ENCODE measurements around the gene SMYD3. TPM values are rescaled to one million over a fixed set of nuclear protein-coding genes. Genes with fewer than 3 reads are reported as not detected.

SMYD3 gene
- total RNA-seq, 2 experiments from 2014 or later, result 22.6 to 24.6 TPM

DNA sequence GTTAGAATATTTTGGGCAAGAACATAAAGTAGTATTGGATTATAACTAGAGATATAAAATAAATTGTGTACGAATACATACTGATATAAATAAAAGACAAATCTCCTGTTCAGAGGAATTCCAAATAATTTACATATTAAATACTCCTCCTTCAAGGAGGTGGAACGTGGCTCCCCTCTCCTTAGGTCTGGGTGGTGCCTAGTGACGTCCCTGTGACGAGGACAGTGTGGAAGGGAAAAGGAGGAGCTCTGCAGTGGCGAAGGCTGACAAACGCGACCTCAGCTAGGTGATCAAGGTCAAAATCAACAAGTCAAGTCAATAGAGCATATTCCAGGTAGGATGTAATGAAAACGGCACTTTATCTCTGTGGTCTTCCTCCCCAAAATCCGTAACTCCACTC is 310.0 kb downstream of the SMYD3 start:
- no peaks in the 10 kb centered on the region for H3K36me3 Mint-ChIP-seq (ENCODE audit: low read depth)
- no peaks in the 10 kb centered on the region for H3K4me1 Mint-ChIP-seq (ENCODE audit: low read depth)
- DNase-seq (no peak), ATAC-seq (no peak)
- H3K27ac Mint-ChIP-seq, result no peak overlapping the region
- ChIA-PET CTCF (no interaction called here), POLR2A (no interaction called here)
- no peak for TF ChIP-seq CTCF (IDR thresholded peaks at IDR 0.05)
- no peak overlapping the region for H3K4me3 Mint-ChIP-seq
- H3K9me3 Mint-ChIP-seq, result no peaks in the 10 kb centered on the region
- no peaks in the 10 kb centered on the region for H3K27me3 Mint-ChIP-seq
- intact Hi-C loops (cut with micrococcal nuclease), result no loop called here

DNA sequence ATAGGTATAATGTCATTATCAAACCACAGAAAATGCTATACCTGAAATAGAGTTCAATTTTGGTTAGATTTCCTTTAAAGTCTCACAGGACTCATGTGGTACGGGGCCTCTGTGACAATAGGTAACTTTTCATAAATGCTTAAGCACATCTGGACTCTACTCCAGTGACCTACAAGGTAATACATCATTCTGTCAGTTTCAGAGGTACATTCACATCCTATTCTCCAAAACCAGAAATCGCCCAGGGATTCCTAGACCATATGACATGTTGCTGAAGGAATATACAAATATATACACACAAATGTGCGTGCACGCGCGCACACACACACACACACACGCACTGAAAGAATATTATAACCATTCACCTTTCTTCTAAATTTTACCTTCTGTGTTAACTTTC is 311.8 kb downstream of the SMYD3 start:
- no peak for ATAC-seq

DNA sequence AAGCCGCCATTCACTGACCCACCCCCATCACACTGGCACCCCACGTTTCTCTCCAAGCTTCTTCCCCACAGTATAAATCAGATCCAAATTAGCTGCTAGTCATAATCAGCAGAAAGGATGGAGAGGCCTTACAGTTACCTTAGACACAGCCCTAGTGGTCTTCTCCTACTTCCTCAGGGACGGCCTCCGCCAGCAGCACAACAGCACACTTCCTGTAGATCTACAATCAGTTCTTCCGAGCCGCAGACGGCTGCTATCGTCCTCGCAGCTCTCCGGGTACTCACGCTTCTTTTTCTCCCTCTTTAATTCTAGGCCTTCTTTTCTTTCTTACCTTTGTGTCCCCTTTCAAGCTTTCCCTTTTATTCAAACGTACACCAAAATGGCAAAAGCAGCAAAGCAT is 313.5 kb downstream of the SMYD3 start:
- no peak for ATAC-seq
- peaks cover 6% of the 10 kb centered on the region for H3K36me3 Mint-ChIP-seq (ENCODE audit: low read depth)
- intact Hi-C loops (cut with micrococcal nuclease), result no loop called here
- H3K4me1 Mint-ChIP-seq (ENCODE audit: low read depth), result no peaks in the 10 kb centered on the region
- TF ChIP-seq CTCF (IDR thresholded peaks at IDR 0.05), result no peak
- no peaks in the 10 kb centered on the region for H3K9me3 Mint-ChIP-seq
- DNase-seq, result no peak
- POLR2A ChIA-PET, result no interaction called here
- CTCF ChIA-PET, result no interaction called here
- no peaks in the 10 kb centered on the region for H3K27me3 Mint-ChIP-seq
- no peak overlapping the region for H3K4me3 Mint-ChIP-seq
- H3K27ac Mint-ChIP-seq, result no peak overlapping the region

More for the DNA sequence above, 311.8 kb downstream of the SMYD3 start:
- H3K36me3 Mint-ChIP-seq (ENCODE audit: low read depth), result peaks cover 6% of the 10 kb centered on the region
- H3K4me1 Mint-ChIP-seq (ENCODE audit: low read depth), result no peaks in the 10 kb centered on the region
- no peak for TF ChIP-seq CTCF (IDR thresholded peaks at IDR 0.05)
- no peaks in the 10 kb centered on the region for H3K9me3 Mint-ChIP-seq
- intact Hi-C loops (cut with micrococcal nuclease), result no loop called here
- no peaks in the 10 kb centered on the region for H3K27me3 Mint-ChIP-seq
- POLR2A ChIA-PET, result no interaction called here
- H3K4me3 Mint-ChIP-seq, result no peak overlapping the region
- DNase-seq, result no peak
- CTCF ChIA-PET, result interaction anchor here (1.0 kb wide), 1 partner anchor 12 kb away, joined by 5 read pairs; no protein-coding TSS in a partner anchor
- no peak overlapping the region for H3K27ac Mint-ChIP-seq

GRCh38 chr1:246189126-246189525 is 318.0 kb downstream of the SMYD3 start:
- ATAC-seq, result no peak
- no peaks in the 10 kb centered on the region for H3K27me3 Mint-ChIP-seq
- POLR2A ChIA-PET, result no interaction called here
- no peaks in the 10 kb centered on the region for H3K9me3 Mint-ChIP-seq
- H3K27ac Mint-ChIP-seq, result no peak overlapping the region
- DNase-seq, result no peak
- intact Hi-C loops (cut with micrococcal nuclease), result no loop called here
- H3K4me1 Mint-ChIP-seq (ENCODE audit: low read depth), result no peaks in the 10 kb centered on the region
- CTCF ChIA-PET, result no interaction called here
- no peak overlapping the region for H3K4me3 Mint-ChIP-seq
- no peak for TF ChIP-seq CTCF (IDR thresholded peaks at IDR 0.05)
- peaks cover 20% of the 10 kb centered on the region for H3K36me3 Mint-ChIP-seq (ENCODE audit: low read depth)

GRCh38 chr1:246187834-246188372 is 319.2 kb downstream of the SMYD3 start:
- no peak for TF ChIP-seq CTCF (IDR thresholded peaks at IDR 0.05)
- Mint-ChIP-seq H3K27ac (no peak overlapping the region), H3K4me1 (ENCODE audit: low read depth) (no peaks in the 10 kb centered on the region), H3K27me3 (no peaks in the 10 kb centered on the region), H3K9me3 (no peaks in the 10 kb centered on the region), H3K36me3 (ENCODE audit: low read depth) (peaks cover 20% of the 10 kb centered on the region), H3K4me3 (no peak overlapping the region)
- CTCF ChIA-PET, result no interaction called here
- POLR2A ChIA-PET, result no interaction called here
- ATAC-seq (no peak), DNase-seq (no peak)
- intact Hi-C loops (cut with micrococcal nuclease), result no loop called here
